Neural cell (in vitro differentiated cells): ENCODE measurements around the gene FBXO34. TPM values are rescaled to one million over a fixed set of nuclear protein-coding genes. Genes with fewer than 3 reads are reported as not detected.

Source experiments
- H2AFZ ChIP-seq: fragments of 200-600, 300-800 bp; sonication (generic), shearing (Covaris generic); 2 replicates; pipeline ENCODE4 v1.6.0; 2014; ENCODE audit warnings: low read depth, mild to moderate bottlenecking, antibody characterized with exemption, low read length, moderate library complexity
- H3F3A ChIP-seq: fragments of 200-600 bp; shearing (Covaris generic); 2 replicates; pipeline ENCODE4 v1.6.1; 2016; ENCODE audit warnings: mild to moderate bottlenecking, moderate library complexity, mixed read lengths, antibody characterized with exemption, low read length; ENCODE audit not compliant: insufficient read depth, poor library complexity, severe bottlenecking
- H3K27ac ChIP-seq: fragments of 200-600, 300-800 bp; sonication (generic), shearing (Covaris generic); 2 replicates; pipeline ENCODE4 v1.5.1; 2014; ENCODE audit warnings: mild to moderate bottlenecking, low read length, moderate library complexity
- H3K27me3 ChIP-seq: fragments of 300-800, 200-600 bp; sonication (generic), shearing (Covaris generic); 2 replicates; pipeline ENCODE4 v1.6.0; 2014; ENCODE audit warnings: mild to moderate bottlenecking, low read depth, low read length, moderate library complexity; ENCODE audit not compliant: insufficient read depth
- H3K36me3 ChIP-seq: fragments of 300-800, 200-600 bp; sonication (generic), shearing (Covaris generic); 2 replicates; pipeline ENCODE4 v1.5.1; 2014; ENCODE audit warnings: mild to moderate bottlenecking, antibody characterized with exemption, low read length, moderate library complexity; ENCODE audit not compliant: insufficient read depth
- H3K4me2 ChIP-seq: fragments of 300-800, 200-600 bp; sonication (generic), shearing (Covaris generic); 2 replicates; pipeline ENCODE4 v1.6.0; 2014; ENCODE audit warnings: mild to moderate bottlenecking, low read length
- H3K4me3 ChIP-seq: fragments of 300-800, 200-600 bp; sonication (generic), shearing (Covaris generic); 2 replicates; pipeline ENCODE4 v1.5.1; 2014; ENCODE audit warnings: mild to moderate bottlenecking, low read length, moderate library complexity
- H3K79me2 ChIP-seq: fragments of 200-600 bp; shearing (Covaris generic); replicated peaks from 2 replicates; pipeline ENCODE4 v1.6.0; 2014; ENCODE audit warnings: mild to moderate bottlenecking, low read length, moderate library complexity; ENCODE audit not compliant: insufficient read depth
- H3K9ac ChIP-seq: fragments of 300-800, 200-600 bp; sonication (generic), shearing (Covaris generic); 2 replicates; pipeline ENCODE4 v1.6.1; 2016; ENCODE audit warnings: mild to moderate bottlenecking, low read length, mixed read lengths
- H3K9me2 ChIP-seq: fragments of 200-600 bp; shearing (Covaris generic); 2 replicates; pipeline ENCODE4 v1.6.1; 2016; ENCODE audit warnings: mild to moderate bottlenecking, low read length, mixed read lengths; ENCODE audit not compliant: insufficient read depth
- H3K9me3 ChIP-seq: fragments of 200-600, 300-800 bp; sonication (generic), shearing (Covaris generic); 2 replicates; pipeline ENCODE4 v1.6.1; 2016; ENCODE audit warnings: mild to moderate bottlenecking, mixed run types, low read length, moderate library complexity, mixed read lengths
- H4K20me1 ChIP-seq: fragments of 200-600 bp; shearing (Covaris generic); 2 replicates; pipeline ENCODE4 v1.6.1; 2016; ENCODE audit warnings: mild to moderate bottlenecking, mixed run types; ENCODE audit not compliant: insufficient read depth
- CTCF ChIP-seq: fragments of 450-650 bp; IDR thresholded peaks from 2 replicates; pipeline ENCODE4 v1.5.1; 2014; ENCODE audit warnings: antibody characterized with exemption, mild to moderate bottlenecking, moderate library complexity; ENCODE audit not compliant: poor library complexity, severe bottlenecking
- EP300 ChIP-seq: fragments of 450-650 bp; conservative IDR thresholded peaks from 2 replicates; pipeline ENCODE4 v1.6.1; 2014; ENCODE audit warnings: antibody characterized with exemption, mild to moderate bottlenecking, moderate library complexity; ENCODE audit not compliant: poor library complexity, severe bottlenecking
- EZH2 ChIP-seq: fragments of 200-600, 300-800 bp; shearing (Covaris generic), sonication (generic); IDR thresholded peaks from 2 replicates; pipeline ENCODE4 v1.6.1; 2014; ENCODE audit warnings: antibody characterized with exemption, low read length, borderline replicate concordance, mild to moderate bottlenecking; ENCODE audit not compliant: insufficient read depth, poor library complexity, severe bottlenecking
- MXI1 ChIP-seq: fragments of 450-650 bp; conservative IDR thresholded peaks from 2 replicates; pipeline ENCODE4 v1.6.1; 2014; ENCODE audit warnings: antibody characterized with exemption, mild to moderate bottlenecking; ENCODE audit not compliant: poor library complexity, severe bottlenecking
- POLR2AphosphoS5 ChIP-seq: IDR thresholded peaks from 2 replicates; pipeline ENCODE4 v1.6.1; 2012
- RAD21 ChIP-seq: fragments of 450-650 bp; conservative IDR thresholded peaks from 2 replicates; pipeline ENCODE4 v1.6.1; 2014; ENCODE audit warnings: antibody characterized with exemption, mild to moderate bottlenecking, moderate library complexity
- REST ChIP-seq: IDR thresholded peaks from 2 replicates; pipeline ENCODE4 v1.6.1; 2012; ENCODE audit warnings: borderline replicate concordance
- SMC3 ChIP-seq: fragments of 450-650 bp; conservative IDR thresholded peaks from 2 replicates; pipeline ENCODE4 v1.6.1; 2014; ENCODE audit warnings: antibody characterized with exemption, mild to moderate bottlenecking, moderate library complexity; ENCODE audit not compliant: poor library complexity
- TAF1 ChIP-seq: IDR thresholded peaks from 2 replicates; pipeline ENCODE4 v1.6.1; 2012; ENCODE audit warnings: low read depth
- polyA plus RNA-seq: library from polyadenylated mRNA; depleted of rRNA; stranded (reverse); fragments of >200 nt; gene quantifications from 2 replicates; pipeline ENCODE4 v1.2.3, GENCODE V29; 2014

Gene FBXO34
- polyA plus RNA-seq, 1 donor from 2014 or later, result 34.2 TPM

- no peaks in the 10 kb centered on the region for H4K20me1 ChIP-seq
Measured at GRCh38 chr14:55332654-55333570, 61.7 kb downstream of the FBXO34 start.

More at GRCh38 chr14:55332654-55333570, 61.7 kb downstream of the FBXO34 start:
- Histone ChIP-seq H3K9ac (no peak overlapping the region), H3K4me3 (no peak overlapping the region), H3F3A (no peaks in the 10 kb centered on the region), H2AFZ (no peak overlapping the region), H3K27me3 (no peaks in the 10 kb centered on the region), H3K27ac (no peak overlapping the region), H3K4me2 (no peak overlapping the region), H3K9me3 (no peaks in the 10 kb centered on the region), H3K9me2 (no peaks in the 10 kb centered on the region), H3K79me2 (peaks cover 7% of the 10 kb centered on the region), H3K36me3 (no peaks in the 10 kb centered on the region)
- TF ChIP-seq REST (no peak), TAF1 (no peak), CTCF (no peak), SMC3 (no peak), EZH2 (no peak), POLR2AphosphoS5 (no peak), RAD21 (no peak), EP300 (no peak), MXI1 (no peak)
